ENCODE data around the gene ZNF93. TPM values are rescaled to one million over a fixed set of nuclear protein-coding genes. Genes with fewer than 3 reads are reported as not detected.

ZNF93 gene
- total and polyA plus RNA-seq, 2 of the 13 experiments (the other 11 are each of a cell fraction or from before 2014, with no cell fraction given), result 0.49 to 0.66 TPM

Other genes with a start within 250 kb of the ZNF93 start
- 9.8 and 23.2 TPM in 2 replicates for gene ATP13A1, start 237.3 kb upstream of the ZNF93 start, total RNA-seq (2016; rRNA removed; fragmentation: Illumina TruSeq; extraction: Trizol)
- 41.0 and 41.7 TPM in 2 replicates for gene ATP13A1, start 237.3 kb upstream of the ZNF93 start, polyA plus RNA-seq (2011; rRNA removed)
- gene ZNF101, start 232.1 kb upstream of the ZNF93 start, total RNA-seq (2016; rRNA removed; fragmentation: Illumina TruSeq; extraction: Trizol), result 28.9 and 35.3 TPM in 2 replicates
- gene ZNF101, start 232.1 kb upstream of the ZNF93 start, polyA plus RNA-seq (2011; rRNA removed), result 10.9 and 12.9 TPM in 2 replicates
- gene ZNF14, start 167.8 kb upstream of the ZNF93 start, total RNA-seq (2016; rRNA removed; fragmentation: Illumina TruSeq; extraction: Trizol), result 6.2 and 8.8 TPM in 2 replicates
- gene ZNF14, start 167.8 kb upstream of the ZNF93 start, polyA plus RNA-seq (2011; rRNA removed), result 1.5 and 1.9 TPM in 2 replicates
- gene ZNF506, start 79.2 kb upstream of the ZNF93 start, total RNA-seq (2016; rRNA removed; fragmentation: Illumina TruSeq; extraction: Trizol), result not detected in 2 replicates
- 0.01 TPM in 1 of 2 replicates, not detected in the other for gene ZNF506, start 79.2 kb upstream of the ZNF93 start, polyA plus RNA-seq (2011; rRNA removed)
- gene ZNF253, start 35.1 kb upstream of the ZNF93 start, total RNA-seq (2016; rRNA removed; fragmentation: Illumina TruSeq; extraction: Trizol), result 10.6 and 12.8 TPM in 2 replicates
- 3.5 and 3.6 TPM in 2 replicates for gene ZNF253, start 35.1 kb upstream of the ZNF93 start, polyA plus RNA-seq (2011; rRNA removed)
- 7.2 and 9.1 TPM in 2 replicates for gene ZNF682, start 138.6 kb downstream of the ZNF93 start, total RNA-seq (2016; rRNA removed; fragmentation: Illumina TruSeq; extraction: Trizol)
- 2.0 and 2.1 TPM in 2 replicates for gene ZNF682, start 138.6 kb downstream of the ZNF93 start, polyA plus RNA-seq (2011; rRNA removed)
- 3.8 and 4.0 TPM in 2 replicates for gene ZNF90, start 177.1 kb downstream of the ZNF93 start, total RNA-seq (2016; rRNA removed; fragmentation: Illumina TruSeq; extraction: Trizol)
- gene ZNF90, start 177.1 kb downstream of the ZNF93 start, polyA plus RNA-seq (2011; rRNA removed), result 1.4 and 2.1 TPM in 2 replicates

All from HepG2 (cell line).